NCI-H510A treated with DMSO at 0.1 percent for 48 hours (cell line): ENCODE results near the gene DCAF4.

Experiments used
- DNase-seq: peaks from one replicate; lab custom pipeline; 2025; lab: John Stamatoyannopoulos, UW

Gene DCAF4, protein sequence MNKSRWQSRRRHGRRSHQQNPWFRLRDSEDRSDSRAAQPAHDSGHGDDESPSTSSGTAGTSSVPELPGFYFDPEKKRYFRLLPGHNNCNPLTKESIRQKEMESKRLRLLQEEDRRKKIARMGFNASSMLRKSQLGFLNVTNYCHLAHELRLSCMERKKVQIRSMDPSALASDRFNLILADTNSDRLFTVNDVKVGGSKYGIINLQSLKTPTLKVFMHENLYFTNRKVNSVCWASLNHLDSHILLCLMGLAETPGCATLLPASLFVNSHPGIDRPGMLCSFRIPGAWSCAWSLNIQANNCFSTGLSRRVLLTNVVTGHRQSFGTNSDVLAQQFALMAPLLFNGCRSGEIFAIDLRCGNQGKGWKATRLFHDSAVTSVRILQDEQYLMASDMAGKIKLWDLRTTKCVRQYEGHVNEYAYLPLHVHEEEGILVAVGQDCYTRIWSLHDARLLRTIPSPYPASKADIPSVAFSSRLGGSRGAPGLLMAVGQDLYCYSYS

DNA sequence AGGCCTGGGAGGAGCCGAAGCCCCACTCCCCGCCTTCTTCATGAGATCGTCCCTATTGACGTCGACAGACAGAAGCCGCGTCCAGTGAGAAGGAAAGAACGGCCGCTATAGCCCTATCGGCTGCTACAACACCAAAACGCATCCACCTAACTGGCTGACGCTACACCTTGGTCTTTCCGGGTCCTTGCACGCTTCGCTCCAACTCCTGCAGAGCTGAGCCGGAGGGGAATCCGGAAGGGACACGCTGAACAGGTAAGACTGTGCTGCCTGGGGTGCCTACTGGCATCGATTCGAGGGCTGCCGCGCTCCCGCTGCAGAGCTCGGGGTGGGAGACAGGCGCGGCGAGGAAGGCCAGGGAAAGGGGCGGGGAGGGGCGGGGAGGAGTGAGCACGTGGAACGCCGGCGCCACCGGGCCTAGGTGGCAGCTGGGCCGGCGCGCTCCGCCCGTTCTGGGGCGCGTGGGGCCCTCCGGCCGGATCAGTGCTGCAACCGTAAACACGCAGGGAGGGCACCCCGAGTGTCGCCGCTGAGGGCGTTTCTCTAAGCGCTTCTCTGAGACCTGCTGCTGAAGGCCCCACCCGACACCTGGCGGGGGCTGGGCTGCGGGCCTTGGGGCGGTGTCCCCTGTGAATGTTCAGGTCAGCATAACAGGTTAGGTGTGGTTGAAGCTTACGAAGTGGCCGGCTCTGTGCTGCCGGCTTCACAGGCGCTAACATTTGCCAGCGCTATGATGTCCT lies at the start of gene DCAF4:
Gene DCAF4, plus strand, starts transcription at position 173 of the 737 bp plus-strand sequence. CDS start 11,515 bp downstream, outside the sequence.
- peak; percentile 97 for DNase-seq

DNA sequence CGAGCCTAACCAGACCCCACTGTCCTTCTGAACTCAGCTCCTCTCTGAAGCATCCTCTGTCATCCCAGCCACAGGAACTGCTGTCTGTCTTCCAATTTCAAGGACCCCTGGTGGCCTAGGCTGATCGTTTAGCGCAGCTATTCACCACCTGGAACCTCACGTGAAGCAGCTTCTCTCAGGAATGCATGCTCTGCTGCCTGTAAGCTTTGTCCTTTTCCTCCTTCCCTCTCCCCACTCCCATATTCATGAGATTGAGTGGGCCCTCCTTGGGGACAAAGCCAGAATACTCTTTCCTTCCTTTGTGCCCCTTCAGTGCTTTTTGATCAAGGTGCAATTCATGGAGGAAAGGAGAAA lies 49.6 kb upstream of the DCAF4 start:
- no peak for DNase-seq

DNA sequence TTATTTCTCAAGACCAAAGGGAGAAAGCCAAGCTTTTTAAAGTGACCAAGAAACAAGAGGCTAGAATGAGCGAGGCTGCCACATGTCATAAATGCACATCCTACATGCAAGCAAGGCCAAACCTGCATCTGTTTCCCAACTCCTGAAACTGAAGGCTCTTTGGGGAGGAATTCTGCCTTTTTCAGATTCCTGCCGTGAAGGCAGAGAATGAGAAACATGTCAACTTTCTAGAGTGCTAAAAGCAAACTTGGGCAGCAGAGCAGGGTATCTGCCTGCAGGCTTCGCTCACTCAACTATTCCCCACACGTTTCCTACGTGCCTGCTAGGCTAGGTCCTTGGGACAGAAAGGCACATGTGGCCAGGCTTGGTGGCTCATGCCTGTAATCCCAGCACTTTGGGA lies 47.5 kb upstream of the DCAF4 start:
- no peak for DNase-seq

DNA sequence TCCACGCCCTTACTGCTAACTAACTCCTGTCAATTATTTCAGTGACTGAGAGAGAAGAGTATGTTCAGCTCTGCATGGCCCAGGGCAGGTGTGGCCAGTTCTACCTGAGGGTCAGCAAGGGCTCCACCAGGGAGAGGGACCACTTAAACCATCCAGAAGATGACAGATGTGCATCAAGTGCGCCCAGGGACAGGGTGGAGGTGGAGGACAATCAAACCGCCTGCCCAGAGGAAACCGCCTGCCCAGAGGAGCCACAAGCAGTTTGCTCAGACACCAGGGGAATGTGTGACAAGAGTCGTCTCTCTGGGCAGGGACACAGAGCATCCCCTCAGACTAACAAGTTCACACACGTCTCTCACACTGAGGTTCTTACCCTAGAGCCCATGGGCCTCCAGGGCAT lies 46.8 kb upstream of the DCAF4 start:
- DNase-seq = no peak

DNA sequence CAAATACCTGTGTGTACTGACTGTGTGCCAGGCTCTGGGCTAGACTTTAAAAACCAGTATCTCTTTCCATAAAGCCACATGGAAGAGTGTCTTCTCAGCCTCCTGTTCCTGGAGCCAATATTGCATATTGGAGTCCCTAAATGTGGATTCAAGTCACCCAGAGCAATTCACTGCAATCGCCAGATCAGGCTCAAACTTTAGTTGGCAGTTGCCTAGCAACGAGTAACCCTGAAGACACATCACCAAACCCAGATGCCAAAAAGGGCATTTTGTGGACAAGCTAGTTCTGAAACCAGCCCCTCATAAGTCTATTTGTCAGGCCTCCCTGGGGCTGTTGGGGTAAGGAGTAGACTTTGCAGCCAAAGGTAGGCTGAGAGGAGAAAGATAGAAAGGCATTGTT lies 46.1 kb upstream of the DCAF4 start:
- DNase-seq = no peak

DNA sequence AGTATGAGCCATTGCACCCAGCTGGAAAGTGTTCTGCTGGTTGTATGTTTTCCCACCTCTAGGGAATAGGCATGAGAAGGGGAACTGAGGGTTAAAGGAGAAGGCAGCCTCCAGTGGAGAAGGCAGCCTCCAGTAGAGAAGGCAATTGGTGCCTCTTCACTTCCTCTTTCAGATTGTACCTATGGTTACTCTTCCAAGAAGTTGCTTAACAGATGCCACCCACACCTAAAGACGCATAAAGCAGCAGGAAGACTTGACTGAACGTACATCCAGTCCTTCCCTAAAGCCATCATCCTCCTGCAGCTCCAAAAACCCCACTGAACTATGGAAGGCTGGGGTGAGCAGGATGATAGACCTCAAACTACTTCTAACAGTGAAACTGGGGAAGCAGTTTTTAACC lies 45.4 kb upstream of the DCAF4 start:
- DNase-seq = no peak

DNA sequence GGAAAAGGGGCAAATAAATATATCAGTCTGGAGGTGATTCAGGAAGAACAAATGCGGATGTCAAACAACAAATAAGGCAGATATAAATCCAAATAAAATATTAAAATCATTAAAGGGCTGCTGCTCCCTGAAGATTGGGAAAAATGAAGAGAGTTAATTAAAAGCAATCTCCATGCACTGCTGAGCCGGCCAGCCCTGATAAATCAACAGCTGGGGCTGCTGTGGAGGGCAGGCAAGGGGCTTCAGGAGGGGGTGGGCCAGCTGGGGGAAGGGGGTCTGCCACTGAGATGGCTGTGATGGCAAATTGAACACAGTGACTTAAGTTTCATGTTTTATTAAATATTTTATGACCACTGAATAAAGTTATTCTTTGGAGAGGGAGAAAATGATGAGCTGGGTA lies 44.7 kb upstream of the DCAF4 start:
- no peak for DNase-seq

DNA sequence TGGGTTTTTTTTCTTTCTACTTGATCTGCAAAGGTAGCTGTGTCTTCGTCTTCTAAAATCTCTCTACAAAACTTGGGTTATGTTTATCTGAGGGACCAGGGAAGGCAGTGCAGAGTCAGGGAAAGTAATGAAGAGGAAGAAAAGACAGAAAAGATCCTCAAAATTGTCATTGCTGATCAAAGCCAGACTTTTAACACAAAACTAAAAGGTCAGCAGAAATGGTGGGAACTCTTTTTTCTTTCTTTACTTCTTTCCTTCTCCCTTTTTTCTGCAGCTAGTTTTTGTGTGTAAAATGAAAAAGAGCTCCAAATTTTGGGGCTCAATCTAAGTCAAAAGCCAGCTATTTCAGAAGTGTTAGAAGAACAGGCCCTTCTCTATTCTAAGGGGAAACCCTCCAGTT lies 44.2 kb upstream of the DCAF4 start:
- DNase-seq = no peak

DNA sequence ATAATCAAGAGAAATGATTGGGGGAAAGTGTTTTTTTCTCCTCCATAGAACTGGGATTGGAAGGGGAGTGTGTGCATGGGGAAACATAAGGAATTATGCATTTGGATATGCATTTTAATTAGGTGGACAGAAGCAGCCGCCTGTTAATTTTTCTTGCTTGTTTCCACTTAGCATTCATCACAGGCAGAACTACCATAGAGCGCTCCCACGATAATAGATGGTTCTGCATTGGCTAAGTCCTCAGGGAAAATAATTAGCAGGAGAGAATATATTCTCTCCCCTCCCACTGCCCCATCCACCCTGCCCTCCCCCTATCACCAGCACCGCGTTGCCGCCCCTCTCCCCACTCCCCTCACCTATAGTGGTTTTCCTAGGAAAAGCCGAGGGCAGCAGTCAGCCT lies 43.8 kb upstream of the DCAF4 start:
- DNase-seq = no peak

DNA sequence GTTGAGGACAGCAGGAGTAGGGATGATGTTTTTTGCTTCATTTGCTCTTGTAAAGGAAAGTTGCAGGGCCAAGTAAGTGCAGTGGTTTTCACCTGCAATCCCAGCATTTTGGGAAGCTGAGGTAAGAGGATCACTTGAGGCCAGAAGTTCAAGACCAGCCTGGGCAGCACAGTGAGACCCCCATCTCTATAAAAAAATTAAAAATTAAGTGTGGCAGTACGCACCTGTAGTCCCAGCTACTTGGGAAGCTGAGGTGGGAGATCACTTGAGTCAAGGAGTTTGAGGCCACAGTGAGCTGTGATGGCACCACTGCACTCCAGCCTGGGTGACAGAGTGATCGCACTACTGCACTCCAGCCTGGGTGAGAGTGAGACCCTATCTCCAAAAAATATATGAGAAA lies 43.2 kb upstream of the DCAF4 start:
- no peak for DNase-seq

DNA sequence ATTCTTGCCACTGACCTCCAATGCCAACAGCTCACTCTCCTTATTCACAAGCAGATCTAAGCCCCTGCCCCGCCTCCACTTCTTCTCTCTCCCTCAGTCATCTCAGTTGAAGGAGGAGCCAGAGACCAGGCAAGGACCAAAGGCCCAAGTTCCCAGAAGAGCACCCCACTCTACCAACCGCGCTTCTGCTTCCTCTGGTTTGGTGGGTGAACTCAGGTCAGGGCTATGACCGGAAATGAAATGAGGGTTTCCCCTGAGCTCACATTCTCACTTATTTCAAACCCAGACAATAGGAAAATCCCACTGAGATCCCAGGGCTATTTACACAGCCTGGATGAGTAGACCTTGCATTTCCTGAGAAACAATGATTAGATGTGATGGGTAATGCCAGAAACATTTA lies 42.3 kb upstream of the DCAF4 start:
- no peak for DNase-seq

DNA sequence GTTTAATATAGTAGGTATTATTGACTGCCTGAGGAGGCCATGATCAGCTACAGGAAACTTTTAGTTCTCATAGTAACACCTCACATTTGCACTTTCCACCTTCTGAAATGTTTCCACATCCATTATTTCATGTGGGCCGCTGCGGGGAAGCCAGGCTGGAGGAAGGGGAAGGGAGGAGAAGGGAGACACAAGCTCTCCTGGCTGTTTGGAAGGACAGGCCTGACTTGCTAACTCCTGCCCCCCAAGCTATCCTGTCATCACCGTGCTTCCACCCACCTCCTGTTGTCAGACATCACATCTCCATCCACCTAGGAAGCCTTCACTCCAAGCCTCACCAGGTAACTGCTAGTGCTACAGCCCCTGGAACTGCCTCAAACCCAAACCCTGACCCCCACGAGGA lies 41.9 kb upstream of the DCAF4 start:
- no peak for DNase-seq

DNA sequence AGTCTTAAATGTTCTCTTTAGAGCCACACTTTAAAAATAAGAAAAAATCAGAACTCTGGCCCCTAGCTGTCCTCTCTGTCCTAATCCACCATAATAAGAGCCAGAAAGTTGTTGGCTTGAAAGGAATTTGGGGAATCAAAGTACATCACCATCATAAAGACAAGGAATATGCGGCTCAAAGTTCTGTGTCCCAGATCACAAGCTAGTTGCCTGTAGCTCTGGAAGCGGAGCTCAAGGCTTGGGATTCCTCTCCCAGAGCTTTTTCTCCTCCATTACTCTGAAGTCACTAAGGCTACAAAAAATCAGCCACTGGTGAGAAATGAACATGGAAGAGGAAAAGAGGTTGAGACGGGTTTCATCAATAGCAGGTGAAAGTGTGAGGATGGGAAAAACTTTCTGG lies 38.8 kb upstream of the DCAF4 start:
- DNase-seq = no peak

DNA sequence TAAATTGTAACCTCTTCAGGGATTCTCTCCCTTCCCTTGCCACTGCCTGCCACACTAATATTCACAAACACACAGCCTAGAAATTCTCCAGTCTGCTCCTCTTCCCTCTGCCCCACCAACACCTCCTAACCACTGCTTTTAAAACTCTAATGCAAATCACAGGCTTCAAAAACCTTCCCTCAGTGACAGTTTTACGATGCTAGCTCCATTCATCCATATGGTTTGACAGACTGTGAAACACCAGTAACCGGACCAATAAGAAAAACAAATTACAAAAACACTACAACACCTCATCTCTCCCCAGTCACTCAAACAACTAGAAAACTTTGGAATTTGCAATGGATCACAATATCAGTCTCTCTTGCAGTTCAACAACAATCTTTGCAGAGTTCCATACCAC lies 38.1 kb upstream of the DCAF4 start:
- DNase-seq = no peak

DNA sequence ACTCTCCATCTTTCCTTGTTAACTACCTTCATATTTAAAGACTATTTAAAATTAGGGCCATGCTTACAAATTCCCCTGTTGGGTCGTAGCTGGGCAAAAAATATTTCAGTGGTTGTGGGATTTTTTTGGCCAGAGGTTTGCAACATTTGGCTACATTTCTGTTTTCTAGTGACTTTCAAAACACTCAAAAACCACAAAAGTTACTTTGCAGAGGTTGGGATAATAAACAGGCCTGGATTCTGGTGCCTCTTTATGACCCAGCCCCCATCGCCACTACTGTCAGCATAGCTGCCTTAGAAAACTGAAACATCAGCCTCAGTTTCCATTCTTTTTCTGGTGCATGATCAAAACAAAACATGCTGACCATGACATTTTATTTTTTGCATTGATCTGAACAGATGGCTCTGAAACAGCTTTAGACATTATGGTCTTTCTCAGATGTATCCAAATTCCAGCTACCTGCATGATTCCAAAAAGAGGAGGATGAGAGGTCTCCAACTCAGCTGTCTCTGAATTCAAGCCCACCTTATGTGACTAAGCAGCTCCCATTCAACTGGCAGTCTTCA lies 37.5 kb upstream of the DCAF4 start:
- DNase-seq = no peak

DNA sequence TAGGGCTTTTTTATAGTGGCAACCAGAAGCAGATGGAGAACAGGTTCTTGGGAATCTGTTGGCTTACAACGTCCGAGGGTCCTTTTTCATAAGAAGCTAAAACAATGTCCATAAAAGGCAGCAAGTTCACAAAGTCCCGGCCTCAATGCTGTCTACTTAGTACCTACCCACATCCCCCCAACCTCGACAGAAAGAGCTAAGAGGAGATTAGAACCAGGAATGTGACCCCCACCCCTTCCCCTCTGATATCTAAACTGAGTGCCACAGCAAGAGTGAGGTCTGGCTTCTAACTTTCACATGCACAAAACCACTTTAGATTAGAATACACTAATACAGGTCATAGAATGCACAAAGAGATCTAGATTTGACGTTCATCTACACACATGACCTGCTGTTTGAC lies 36.9 kb upstream of the DCAF4 start:
- DNase-seq = no peak

DNA sequence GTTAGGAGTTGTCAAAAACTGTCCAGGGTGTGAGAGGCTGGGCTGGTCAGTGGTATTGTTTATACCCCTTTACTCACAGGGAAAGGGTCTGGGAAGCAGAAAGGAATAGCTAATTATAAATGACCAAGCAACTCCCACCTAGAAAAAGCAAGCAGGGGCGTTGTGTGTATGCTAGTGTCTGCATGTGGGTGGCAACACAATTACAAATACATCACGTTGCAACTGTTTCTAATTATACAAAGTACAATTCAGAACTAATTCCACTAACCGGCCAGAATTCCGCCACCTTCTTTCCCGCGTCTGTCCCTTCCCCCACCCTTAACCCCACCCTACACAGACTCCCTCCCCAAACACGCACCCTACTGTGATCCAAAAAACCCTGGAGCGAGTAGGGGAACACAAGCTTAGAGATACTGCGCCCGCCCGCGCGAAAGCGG lies 34.6 kb upstream of the DCAF4 start:
- DNase-seq = no peak

DNA sequence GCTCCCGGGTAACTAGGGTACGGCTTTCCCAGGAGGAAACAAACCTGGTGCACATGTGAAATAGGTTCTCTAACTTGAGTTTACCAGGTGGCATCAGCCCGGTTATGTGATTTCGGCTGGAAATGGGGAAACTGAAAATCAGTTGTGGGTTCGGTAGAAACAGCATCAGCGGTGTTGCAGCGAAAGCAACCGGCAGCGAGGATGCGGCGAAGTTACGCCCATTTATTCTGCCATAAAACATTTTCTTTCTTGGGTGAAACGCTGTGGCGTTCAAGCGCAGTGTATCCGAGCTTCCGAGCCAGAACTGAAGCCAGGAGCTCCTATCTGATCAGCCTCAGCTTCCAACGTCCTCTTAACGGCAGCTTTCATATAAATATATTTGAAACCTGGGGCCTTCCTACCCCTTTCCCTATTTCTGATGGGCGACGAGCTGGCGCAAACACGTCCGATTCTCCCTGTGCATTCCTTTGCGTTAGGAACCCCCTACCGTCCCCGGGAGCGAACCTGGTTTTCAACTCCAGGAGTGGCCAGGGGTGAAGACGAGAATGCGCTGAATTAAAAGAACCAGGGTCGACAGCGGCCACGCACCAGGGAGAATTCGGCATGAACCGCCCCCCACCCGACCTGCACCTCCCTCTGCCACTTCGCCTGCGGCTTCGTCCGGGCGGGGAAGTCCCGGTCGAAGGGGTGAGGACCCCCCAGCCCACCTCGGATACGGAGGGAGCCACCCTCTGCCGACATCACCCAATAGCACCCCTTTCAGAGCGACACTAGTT lies 34.0 kb upstream of the DCAF4 start:
- peak; percentile 21 for DNase-seq

DNA sequence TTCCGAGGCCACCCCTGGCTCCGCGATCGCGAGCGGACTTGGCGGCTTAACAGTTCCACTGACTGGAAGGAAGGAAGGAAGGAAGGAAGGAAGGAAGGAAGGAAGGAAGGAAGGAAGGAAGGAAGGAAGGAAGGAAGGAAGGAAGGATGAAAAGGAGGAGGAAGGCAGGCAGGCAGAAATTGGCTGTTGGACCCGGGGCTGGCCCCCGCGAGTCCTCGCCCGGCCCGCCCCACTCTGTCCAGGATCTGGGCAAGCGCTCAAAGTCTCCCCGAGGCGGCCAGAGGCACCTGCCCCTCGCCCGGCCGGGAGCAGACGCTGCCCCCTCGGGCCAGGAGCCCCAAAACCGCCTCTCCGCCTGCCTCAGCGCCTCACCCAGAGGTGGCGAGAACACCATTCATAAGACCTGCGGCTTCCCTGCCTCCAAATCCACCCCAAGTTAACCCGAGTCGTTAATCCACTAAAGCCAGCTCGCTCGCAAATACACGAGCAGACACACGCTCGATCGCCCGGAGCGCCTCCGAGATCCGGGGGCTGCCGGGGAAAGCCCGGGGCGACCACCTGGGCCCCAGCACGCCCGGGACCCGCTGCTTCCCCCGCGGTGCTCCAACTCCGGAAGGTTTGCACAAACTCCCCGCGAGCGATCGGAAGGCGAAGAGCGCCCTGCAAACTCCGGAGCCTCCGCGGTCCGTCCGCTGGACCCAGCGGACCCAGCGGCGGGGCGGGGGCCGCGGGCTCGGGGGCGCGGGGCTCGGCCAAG lies 33.2 kb upstream of the DCAF4 start:
- peak; percentile 24 for DNase-seq

DNA sequence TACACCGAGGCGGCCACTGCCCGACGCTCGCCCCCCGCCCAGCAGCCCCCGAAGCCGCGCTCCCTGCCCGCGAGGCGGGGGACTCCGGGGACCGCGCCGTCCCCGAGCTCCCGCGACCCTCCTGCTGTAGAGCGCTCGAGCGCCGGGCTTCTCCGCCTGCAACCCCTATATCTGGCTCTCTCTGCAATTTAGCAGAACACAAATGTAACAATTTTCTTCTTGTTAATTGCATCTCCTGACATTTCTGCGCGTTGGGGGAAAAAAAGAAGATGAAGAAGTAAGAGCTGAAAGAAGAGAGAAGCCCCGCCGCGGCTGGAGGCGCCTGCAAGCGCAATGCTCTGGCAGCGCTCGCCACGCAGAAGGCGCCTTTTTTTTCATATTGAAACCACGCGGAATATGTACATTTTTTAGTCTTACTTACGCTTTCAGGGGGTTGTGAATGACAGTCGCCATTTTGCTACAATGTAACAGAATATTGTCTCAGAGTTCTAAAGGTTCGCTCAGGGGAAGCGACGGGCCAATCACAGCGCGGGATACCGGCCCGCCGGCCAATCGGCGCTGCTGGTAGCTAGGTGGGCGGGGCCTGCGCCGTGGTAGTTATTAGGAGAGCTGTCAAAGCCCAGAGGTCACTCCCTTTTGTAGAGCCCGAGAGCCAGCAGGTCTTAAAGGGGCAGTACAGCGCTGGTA lies 32.5 kb upstream of the DCAF4 start, which contains the start of gene DPF3:
Gene DPF3, minus strand, starts transcription at position 466 of the 687 bp plus-strand sequence. Its CDS starts 13 bp downstream, at position 453.
- DNase-seq = peak; percentile 95

DNA sequence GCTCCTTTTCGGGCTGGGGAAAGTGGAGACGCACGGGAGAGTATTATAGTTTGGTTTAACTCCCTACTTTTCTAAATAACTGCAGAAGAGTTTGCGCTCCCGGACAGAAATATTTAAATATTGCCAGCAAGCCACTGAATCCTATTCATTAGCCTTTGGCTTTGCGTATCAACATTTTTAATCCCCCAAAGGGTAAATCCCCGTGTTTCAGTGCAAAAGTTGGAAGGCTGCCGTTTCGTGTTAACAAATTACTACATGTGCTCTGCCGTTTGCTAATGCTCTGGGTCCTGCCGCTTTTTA lies 32.0 kb upstream of the DCAF4 start:
- no peak for DNase-seq
